Activated CD4-positive, alpha-beta T cell treated with anti-CD3 and anti-CD28 coated beads, Interleukin-2, amount 10 ng/mL, durations not matched to agents 24 days and 14 days (primary cell): Measurements from ENCODE around the gene HPRT1. TPM values are rescaled to one million over a fixed set of nuclear protein-coding genes. Genes with fewer than 3 reads are reported as not detected.
A peak's percentile ranks its signal among the peaks of the same experiment; 100 is the strongest.

ENCODE experiments used
- DNase-seq: peaks from one replicate; pipeline ENCODE4 v3.0.0; 2022
- H3K27ac Mint-ChIP-seq: one replicate; pipeline ENCODE4 v1.8.0; 2022; ENCODE audit warnings: mild to moderate bottlenecking, mixed read lengths
- H3K27me3 Mint-ChIP-seq: one replicate; pipeline ENCODE4 v1.8.0; 2022; ENCODE audit warnings: mixed read lengths
- H3K36me3 Mint-ChIP-seq: one replicate; pipeline ENCODE4 v1.8.0; 2022; ENCODE audit warnings: low read depth, mild to moderate bottlenecking, mixed read lengths
- H3K4me1 Mint-ChIP-seq: one replicate; pipeline ENCODE4 v1.8.0; 2021; ENCODE audit warnings: mixed read lengths
- H3K4me3 Mint-ChIP-seq: one replicate; pipeline ENCODE4 v1.8.0; 2022; ENCODE audit warnings: mild to moderate bottlenecking, moderate library complexity, mixed read lengths
- H3K9me3 Mint-ChIP-seq: one replicate; pipeline ENCODE4 v1.8.0; 2021; ENCODE audit warnings: mixed read lengths
- intact Hi-C: fragments of 100-400 bp; cut with micrococcal nuclease; formaldehyde crosslinking; loops from one replicate; pipeline ENCODE4 v1.15.1; 2023
- total RNA-seq: library from RNA; stranded (reverse); gene quantifications from 2 replicates; pipeline ENCODE4 v1.2.3, GENCODE V29; 2022

The HPRT1 gene
- total RNA-seq, 1 donor from 2014 or later: 121 TPM

GRCh38 chrX:134501941-134502340, 42.0 kb downstream of the HPRT1 start:
- no peak overlapping the region for H3K4me3 Mint-ChIP-seq
- H3K4me1 Mint-ChIP-seq: no peaks in the 10 kb centered on the region
- DNase-seq: no peak
- no peaks in the 10 kb centered on the region for H3K27me3 Mint-ChIP-seq
- no peak overlapping the region for H3K27ac Mint-ChIP-seq
- no peaks in the 10 kb centered on the region for H3K9me3 Mint-ChIP-seq
- H3K36me3 Mint-ChIP-seq: peaks cover 30% of the 10 kb centered on the region
- intact Hi-C loops: no loop called here

GRCh38 chrX:134502686-134503085, 42.7 kb downstream of the HPRT1 start:
- no peak overlapping the region for H3K27ac Mint-ChIP-seq
- no peak overlapping the region for H3K4me3 Mint-ChIP-seq
- H3K36me3 Mint-ChIP-seq: peaks cover 30% of the 10 kb centered on the region
- H3K4me1 Mint-ChIP-seq: no peaks in the 10 kb centered on the region
- DNase-seq: no peak
- intact Hi-C loops: no loop called here
- H3K27me3 Mint-ChIP-seq: no peaks in the 10 kb centered on the region
- no peaks in the 10 kb centered on the region for H3K9me3 Mint-ChIP-seq

GRCh38 chrX:134512566-134512965, 52.6 kb downstream of the HPRT1 start:
- DNase-seq: no peak
- peaks cover 7% of the 10 kb centered on the region for H3K36me3 Mint-ChIP-seq
- H3K27ac Mint-ChIP-seq: no peak overlapping the region
- no peaks in the 10 kb centered on the region for H3K27me3 Mint-ChIP-seq
- intact Hi-C loops: no loop called here
- H3K4me3 Mint-ChIP-seq: no peak overlapping the region
- H3K9me3 Mint-ChIP-seq: no peaks in the 10 kb centered on the region
- H3K4me1 Mint-ChIP-seq: no peaks in the 10 kb centered on the region

- H3K4me1 Mint-ChIP-seq: no peaks in the 10 kb centered on the region
- no peak overlapping the region for H3K27ac Mint-ChIP-seq
- H3K36me3 Mint-ChIP-seq: peaks cover 7% of the 10 kb centered on the region
- no peak overlapping the region for H3K4me3 Mint-ChIP-seq
- no peak for DNase-seq
- no peaks in the 10 kb centered on the region for H3K9me3 Mint-ChIP-seq
- intact Hi-C loops: no loop called here
- H3K27me3 Mint-ChIP-seq: no peaks in the 10 kb centered on the region
Observed at GRCh38 chrX:134513091-134513490, 53.1 kb downstream of the HPRT1 start.

- intact Hi-C loops: loop anchor here (5.0 kb wide), 1 partner anchor 241 kb away; no protein-coding TSS in a partner anchor
- Mint-ChIP-seq H3K4me1 (peaks cover 10% of the 10 kb centered on the region), H3K4me3 (no peak overlapping the region), H3K9me3 (no peaks in the 10 kb centered on the region), H3K27me3 (no peaks in the 10 kb centered on the region), H3K36me3 (peaks cover 3% of the 10 kb centered on the region), H3K27ac (no peak overlapping the region)
- DNase-seq: peak; percentile 64
Observed at GRCh38 chrX:134520860-134521390, 61.0 kb downstream of the HPRT1 start.

- DNase-seq: no peak
- H3K36me3 Mint-ChIP-seq: peaks cover 3% of the 10 kb centered on the region
- no peaks in the 10 kb centered on the region for H3K27me3 Mint-ChIP-seq
- H3K27ac Mint-ChIP-seq: no peak overlapping the region
- H3K9me3 Mint-ChIP-seq: no peaks in the 10 kb centered on the region
- no peak overlapping the region for H3K4me3 Mint-ChIP-seq
- peaks cover 10% of the 10 kb centered on the region for H3K4me1 Mint-ChIP-seq
- intact Hi-C loops: loop anchor here (5.0 kb wide), 1 partner anchor 238 kb away; no protein-coding TSS in a partner anchor
Observed at GRCh38 chrX:134524181-134524580, 64.2 kb downstream of the HPRT1 start.

GRCh38 chrX:134525086-134525792, 65.3 kb downstream of the HPRT1 start:
- no peak for DNase-seq
- Mint-ChIP-seq H3K9me3 (no peaks in the 10 kb centered on the region), H3K4me3 (no peak overlapping the region), H3K27ac (no peak overlapping the region), H3K27me3 (no peaks in the 10 kb centered on the region), H3K36me3 (peaks cover 3% of the 10 kb centered on the region), H3K4me1 (peaks cover 10% of the 10 kb centered on the region)
- intact Hi-C loops: no loop called here

- Mint-ChIP-seq H3K27ac (no peak overlapping the region), H3K36me3 (peaks cover 3% of the 10 kb centered on the region), H3K27me3 (no peaks in the 10 kb centered on the region), H3K9me3 (no peaks in the 10 kb centered on the region), H3K4me3 (no peak overlapping the region), H3K4me1 (peaks cover 7% of the 10 kb centered on the region)
- DNase-seq: no peak
- intact Hi-C loops: no loop called here
Observed at GRCh38 chrX:134526399-134526798, 66.4 kb downstream of the HPRT1 start.

- Mint-ChIP-seq H3K27ac (no peak overlapping the region), H3K36me3 (peaks cover 3% of the 10 kb centered on the region), H3K4me1 (peaks cover 3% of the 10 kb centered on the region), H3K9me3 (no peaks in the 10 kb centered on the region), H3K4me3 (no peak overlapping the region), H3K27me3 (no peaks in the 10 kb centered on the region)
- intact Hi-C loops: no loop called here
- DNase-seq: peak; percentile 55
Observed at GRCh38 chrX:134528960-134529359, 69.0 kb downstream of the HPRT1 start.

GRCh38 chrX:134529481-134529880, 69.5 kb downstream of the HPRT1 start:
- H3K27ac Mint-ChIP-seq: no peak overlapping the region
- H3K9me3 Mint-ChIP-seq: no peaks in the 10 kb centered on the region
- DNase-seq: no peak
- no peaks in the 10 kb centered on the region for H3K27me3 Mint-ChIP-seq
- H3K4me3 Mint-ChIP-seq: no peak overlapping the region
- intact Hi-C loops: no loop called here
- H3K4me1 Mint-ChIP-seq: peaks cover 3% of the 10 kb centered on the region
- H3K36me3 Mint-ChIP-seq: peaks cover 3% of the 10 kb centered on the region

- no peak overlapping the region for H3K27ac Mint-ChIP-seq
- H3K9me3 Mint-ChIP-seq: no peaks in the 10 kb centered on the region
- intact Hi-C loops: no loop called here
- H3K4me1 Mint-ChIP-seq: no peaks in the 10 kb centered on the region
- no peaks in the 10 kb centered on the region for H3K27me3 Mint-ChIP-seq
- no peak overlapping the region for H3K4me3 Mint-ChIP-seq
- no peak for DNase-seq
- H3K36me3 Mint-ChIP-seq: no peaks in the 10 kb centered on the region
Observed at GRCh38 chrX:134530845-134531244, 70.9 kb downstream of the HPRT1 start.

- no peaks in the 10 kb centered on the region for H3K27me3 Mint-ChIP-seq
- H3K9me3 Mint-ChIP-seq: no peaks in the 10 kb centered on the region
- H3K4me3 Mint-ChIP-seq: no peak overlapping the region
- H3K4me1 Mint-ChIP-seq: no peaks in the 10 kb centered on the region
- no peak overlapping the region for H3K27ac Mint-ChIP-seq
- no peak for DNase-seq
- no peaks in the 10 kb centered on the region for H3K36me3 Mint-ChIP-seq
- intact Hi-C loops: no loop called here
Observed at GRCh38 chrX:134533352-134533751, 73.4 kb downstream of the HPRT1 start.

- H3K36me3 Mint-ChIP-seq: no peaks in the 10 kb centered on the region
- H3K27ac Mint-ChIP-seq: no peak overlapping the region
- no peak overlapping the region for H3K4me3 Mint-ChIP-seq
- intact Hi-C loops: no loop called here
- no peak for DNase-seq
- H3K4me1 Mint-ChIP-seq: no peaks in the 10 kb centered on the region
- no peaks in the 10 kb centered on the region for H3K9me3 Mint-ChIP-seq
- H3K27me3 Mint-ChIP-seq: no peaks in the 10 kb centered on the region
Observed at GRCh38 chrX:134533952-134534351, 74.0 kb downstream of the HPRT1 start.

- H3K27ac Mint-ChIP-seq: no peak overlapping the region
- H3K4me3 Mint-ChIP-seq: no peak overlapping the region
- no peaks in the 10 kb centered on the region for H3K27me3 Mint-ChIP-seq
- no peaks in the 10 kb centered on the region for H3K9me3 Mint-ChIP-seq
- no peaks in the 10 kb centered on the region for H3K36me3 Mint-ChIP-seq
- H3K4me1 Mint-ChIP-seq: peaks cover 2% of the 10 kb centered on the region
- DNase-seq: no peak
- intact Hi-C loops: no loop called here
Observed at GRCh38 chrX:134537179-134537955, 77.4 kb downstream of the HPRT1 start.
